A549 (cell line): ENCODE data around the gene AQP2.

Experiments used
- BCL3 ChIP-seq: fragments of >200 bp; sonication (Bioruptor Twin); formaldehyde crosslinking; IDR thresholded peaks from 3 replicates; pipeline ENCODE4 v1.6.1; 2016
- JUNB ChIP-seq: fragments of >200 bp; sonication (Bioruptor Twin); formaldehyde crosslinking; IDR thresholded peaks from 2 replicates; pipeline ENCODE4 v1.6.1; 2016
- RCOR1 ChIP-seq: fragments of 150-350 bp; IDR thresholded peaks from 2 replicates; pipeline ENCODE4 v1.6.1; 2014; ENCODE audit warnings: antibody characterized with exemption, low read length, low read depth
- TF ChIP-seq, protein P1 (sequence below): fragments of >200 bp; sonication (Bioruptor Twin); formaldehyde crosslinking; IDR thresholded peaks from 3 replicates; pipeline ENCODE4 v1.5.1; 2016
- TF ChIP-seq, protein P2 (sequence below): IDR thresholded peaks from 2 replicates; pipeline ENCODE4 v1.6.1; 2012
- TF ChIP-seq, protein P3 (sequence below): fragments of 200-600 bp; sonication (generic); IDR thresholded peaks from 2 replicates; pipeline ENCODE4 v1.6.1; 2016; ENCODE audit warnings: antibody characterized with exemption, mild to moderate bottlenecking, moderate library complexity

DNA sequence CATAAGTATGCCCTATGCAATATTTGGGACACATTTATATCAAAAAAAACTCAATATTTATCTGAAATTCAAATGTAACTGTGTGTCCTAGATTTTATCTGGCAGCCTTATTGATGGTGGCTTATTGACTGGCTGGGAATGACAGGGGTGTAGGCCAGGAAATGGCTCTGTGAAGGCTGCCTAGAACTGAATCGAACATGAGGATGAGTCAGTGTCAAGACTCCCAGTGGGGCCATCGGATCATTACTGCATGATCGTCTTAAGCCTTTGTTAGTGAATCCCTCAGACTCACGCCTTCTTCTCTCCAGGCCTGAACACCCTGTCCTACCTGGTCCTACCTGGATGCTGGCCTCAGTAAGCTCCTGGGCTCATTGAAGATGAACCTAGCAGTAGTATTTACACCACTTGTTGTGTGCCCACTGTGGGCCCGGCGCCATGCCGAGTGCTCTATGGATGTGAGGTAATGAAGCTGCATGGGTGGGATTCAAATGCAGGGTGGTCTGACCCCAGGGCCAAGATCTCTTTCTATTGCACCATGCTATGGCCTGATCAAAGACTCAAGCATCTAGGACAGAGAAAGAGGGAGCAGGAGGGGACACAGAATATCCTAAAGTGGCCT is 25.8 kb upstream of the AQP2 start:
- TF ChIP-seq, protein P1, sequence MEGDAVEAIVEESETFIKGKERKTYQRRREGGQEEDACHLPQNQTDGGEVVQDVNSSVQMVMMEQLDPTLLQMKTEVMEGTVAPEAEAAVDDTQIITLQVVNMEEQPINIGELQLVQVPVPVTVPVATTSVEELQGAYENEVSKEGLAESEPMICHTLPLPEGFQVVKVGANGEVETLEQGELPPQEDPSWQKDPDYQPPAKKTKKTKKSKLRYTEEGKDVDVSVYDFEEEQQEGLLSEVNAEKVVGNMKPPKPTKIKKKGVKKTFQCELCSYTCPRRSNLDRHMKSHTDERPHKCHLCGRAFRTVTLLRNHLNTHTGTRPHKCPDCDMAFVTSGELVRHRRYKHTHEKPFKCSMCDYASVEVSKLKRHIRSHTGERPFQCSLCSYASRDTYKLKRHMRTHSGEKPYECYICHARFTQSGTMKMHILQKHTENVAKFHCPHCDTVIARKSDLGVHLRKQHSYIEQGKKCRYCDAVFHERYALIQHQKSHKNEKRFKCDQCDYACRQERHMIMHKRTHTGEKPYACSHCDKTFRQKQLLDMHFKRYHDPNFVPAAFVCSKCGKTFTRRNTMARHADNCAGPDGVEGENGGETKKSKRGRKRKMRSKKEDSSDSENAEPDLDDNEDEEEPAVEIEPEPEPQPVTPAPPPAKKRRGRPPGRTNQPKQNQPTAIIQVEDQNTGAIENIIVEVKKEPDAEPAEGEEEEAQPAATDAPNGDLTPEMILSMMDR: no peak
- TF ChIP-seq, protein P2, sequence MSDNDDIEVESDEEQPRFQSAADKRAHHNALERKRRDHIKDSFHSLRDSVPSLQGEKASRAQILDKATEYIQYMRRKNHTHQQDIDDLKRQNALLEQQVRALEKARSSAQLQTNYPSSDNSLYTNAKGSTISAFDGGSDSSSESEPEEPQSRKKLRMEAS: no peak
- TF ChIP-seq BCL3 (no peak), JUNB (no peak), RCOR1 (no peak)
- TF ChIP-seq, protein P3, sequence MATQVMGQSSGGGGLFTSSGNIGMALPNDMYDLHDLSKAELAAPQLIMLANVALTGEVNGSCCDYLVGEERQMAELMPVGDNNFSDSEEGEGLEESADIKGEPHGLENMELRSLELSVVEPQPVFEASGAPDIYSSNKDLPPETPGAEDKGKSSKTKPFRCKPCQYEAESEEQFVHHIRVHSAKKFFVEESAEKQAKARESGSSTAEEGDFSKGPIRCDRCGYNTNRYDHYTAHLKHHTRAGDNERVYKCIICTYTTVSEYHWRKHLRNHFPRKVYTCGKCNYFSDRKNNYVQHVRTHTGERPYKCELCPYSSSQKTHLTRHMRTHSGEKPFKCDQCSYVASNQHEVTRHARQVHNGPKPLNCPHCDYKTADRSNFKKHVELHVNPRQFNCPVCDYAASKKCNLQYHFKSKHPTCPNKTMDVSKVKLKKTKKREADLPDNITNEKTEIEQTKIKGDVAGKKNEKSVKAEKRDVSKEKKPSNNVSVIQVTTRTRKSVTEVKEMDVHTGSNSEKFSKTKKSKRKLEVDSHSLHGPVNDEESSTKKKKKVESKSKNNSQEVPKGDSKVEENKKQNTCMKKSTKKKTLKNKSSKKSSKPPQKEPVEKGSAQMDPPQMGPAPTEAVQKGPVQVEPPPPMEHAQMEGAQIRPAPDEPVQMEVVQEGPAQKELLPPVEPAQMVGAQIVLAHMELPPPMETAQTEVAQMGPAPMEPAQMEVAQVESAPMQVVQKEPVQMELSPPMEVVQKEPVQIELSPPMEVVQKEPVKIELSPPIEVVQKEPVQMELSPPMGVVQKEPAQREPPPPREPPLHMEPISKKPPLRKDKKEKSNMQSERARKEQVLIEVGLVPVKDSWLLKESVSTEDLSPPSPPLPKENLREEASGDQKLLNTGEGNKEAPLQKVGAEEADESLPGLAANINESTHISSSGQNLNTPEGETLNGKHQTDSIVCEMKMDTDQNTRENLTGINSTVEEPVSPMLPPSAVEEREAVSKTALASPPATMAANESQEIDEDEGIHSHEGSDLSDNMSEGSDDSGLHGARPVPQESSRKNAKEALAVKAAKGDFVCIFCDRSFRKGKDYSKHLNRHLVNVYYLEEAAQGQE: no peak
